ENCODE data around the gene TAF15.

TAF15 gene

GRCh38 chr17:35808962-35809854 is at the start of gene TAF15:
Gene TAF15, plus strand, starts transcription at chr17:35809484. Its CDS starts 86 bp downstream, at chr17:35809570.
- peak; percentile 99 for DNase-seq
- in situ Hi-C loops (cut with HindIII; ENCODE audit: low pct_ligation_motif_present, low pct_unique_long_range_greater_than_20kb, low sequenced_read_pairs): no loop called here

GRCh38 chr17:35760587-35760986 is 48.7 kb upstream of the TAF15 start, which contains the start of gene C17orf50:
Gene C17orf50, plus strand, starts transcription at chr17:35760887. Its CDS starts 55 bp downstream, at chr17:35760942.
- no peak for DNase-seq
- in situ Hi-C loops (cut with HindIII; ENCODE audit: low pct_ligation_motif_present, low pct_unique_long_range_greater_than_20kb, low sequenced_read_pairs): no loop called here

GRCh38 chr17:35761601-35762000 is 47.7 kb upstream of the TAF15 start:
- in situ Hi-C loops (cut with HindIII; ENCODE audit: low pct_ligation_motif_present, low pct_unique_long_range_greater_than_20kb, low sequenced_read_pairs): no loop called here

GRCh38 chr17:35763767-35764122 is 45.5 kb upstream of the TAF15 start:
- in situ Hi-C loops (cut with HindIII; ENCODE audit: low pct_ligation_motif_present, low pct_unique_long_range_greater_than_20kb, low sequenced_read_pairs): no loop called here
- no peak for DNase-seq

More at GRCh38 chr17:35761601-35762000, 47.7 kb upstream of the TAF15 start:
- no peak for DNase-seq

GRCh38 chr17:35764123-35764991 is 44.9 kb upstream of the TAF15 start:
- peak; percentile 94 for DNase-seq
- in situ Hi-C loops (cut with HindIII; ENCODE audit: low pct_ligation_motif_present, low pct_unique_long_range_greater_than_20kb, low sequenced_read_pairs): no loop called here

GRCh38 chr17:35765086-35765710 is 44.1 kb upstream of the TAF15 start:
- in situ Hi-C loops (cut with HindIII; ENCODE audit: low pct_ligation_motif_present, low pct_unique_long_range_greater_than_20kb, low sequenced_read_pairs): no loop called here
- DNase-seq: no peak

GRCh38 chr17:35765756-35766488 is 43.4 kb upstream of the TAF15 start:
- in situ Hi-C loops (cut with HindIII; ENCODE audit: low pct_ligation_motif_present, low pct_unique_long_range_greater_than_20kb, low sequenced_read_pairs): no loop called here

GRCh38 chr17:35766489-35766877 is 42.8 kb upstream of the TAF15 start:
- in situ Hi-C loops (cut with HindIII; ENCODE audit: low pct_ligation_motif_present, low pct_unique_long_range_greater_than_20kb, low sequenced_read_pairs): no loop called here
- DNase-seq: no peak

More at GRCh38 chr17:35765756-35766488, 43.4 kb upstream of the TAF15 start:
- no peak for DNase-seq

GRCh38 chr17:35766903-35767510 is 42.3 kb upstream of the TAF15 start:
- peak; percentile 59 for DNase-seq
- in situ Hi-C loops (cut with HindIII; ENCODE audit: low pct_ligation_motif_present, low pct_unique_long_range_greater_than_20kb, low sequenced_read_pairs): no loop called here

GRCh38 chr17:35768797-35769196 is 40.5 kb upstream of the TAF15 start:
- no peak for DNase-seq
- in situ Hi-C loops (cut with HindIII; ENCODE audit: low pct_ligation_motif_present, low pct_unique_long_range_greater_than_20kb, low sequenced_read_pairs): no loop called here

GRCh38 chr17:35769895-35770486 is 39.3 kb upstream of the TAF15 start:
- in situ Hi-C loops (cut with HindIII; ENCODE audit: low pct_ligation_motif_present, low pct_unique_long_range_greater_than_20kb, low sequenced_read_pairs): no loop called here
- no peak for DNase-seq

- DNase-seq: no peak
- in situ Hi-C loops (cut with HindIII; ENCODE audit: low pct_ligation_motif_present, low pct_unique_long_range_greater_than_20kb, low sequenced_read_pairs): no loop called here
Measured at GRCh38 chr17:35773129-35773528, 36.2 kb upstream of the TAF15 start.

- in situ Hi-C loops (cut with HindIII; ENCODE audit: low pct_ligation_motif_present, low pct_unique_long_range_greater_than_20kb, low sequenced_read_pairs): no loop called here
- no peak for DNase-seq
Measured at GRCh38 chr17:35773679-35774425, 35.4 kb upstream of the TAF15 start.

- no peak for DNase-seq
- in situ Hi-C loops (cut with HindIII; ENCODE audit: low pct_ligation_motif_present, low pct_unique_long_range_greater_than_20kb, low sequenced_read_pairs): no loop called here
Measured at GRCh38 chr17:35774499-35774898, 34.8 kb upstream of the TAF15 start.

GRCh38 chr17:35775039-35775438 is 34.2 kb upstream of the TAF15 start:
- in situ Hi-C loops (cut with HindIII; ENCODE audit: low pct_ligation_motif_present, low pct_unique_long_range_greater_than_20kb, low sequenced_read_pairs): no loop called here
- no peak for DNase-seq

GRCh38 chr17:35775583-35775982 is 33.7 kb upstream of the TAF15 start:
- in situ Hi-C loops (cut with HindIII; ENCODE audit: low pct_ligation_motif_present, low pct_unique_long_range_greater_than_20kb, low sequenced_read_pairs): no loop called here
- no peak for DNase-seq

GRCh38 chr17:35778641-35779196 is 30.6 kb upstream of the TAF15 start:
- in situ Hi-C loops (cut with HindIII; ENCODE audit: low pct_ligation_motif_present, low pct_unique_long_range_greater_than_20kb, low sequenced_read_pairs): no loop called here
- DNase-seq: no peak
